Neural progenitor cell (in vitro differentiated cells): Measurements from ENCODE around the gene PPP2R2C. TPM values are rescaled to one million over a fixed set of nuclear protein-coding genes. Genes with fewer than 3 reads are reported as not detected.

Experiments used
- DNase-seq: peaks from one replicate; pipeline ENCODE4 v3.0.0-alpha.2; 2016; ENCODE audit warnings: low spot score
- H2AFZ ChIP-seq: fragments of 200-600 bp; sonication (generic); replicated peaks from 2 replicates; pipeline ENCODE4 v1.6.1; 2016; ENCODE audit warnings: antibody characterized with exemption
- H3F3A ChIP-seq: fragments of 200-600 bp; sonication (generic); 2 replicates; pipeline ENCODE4 v1.6.1; 2016; ENCODE audit warnings: antibody characterized with exemption, low read depth
- H3K27ac ChIP-seq: fragments of 200-600 bp; sonication (generic); 2 replicates; pipeline ENCODE4 v1.5.1; 2016; ENCODE audit warnings: mild to moderate bottlenecking
- H3K27me3 ChIP-seq: fragments of 200-600 bp; sonication (generic); 2 replicates; pipeline ENCODE4 v1.6.1; 2016; ENCODE audit warnings: mild to moderate bottlenecking, moderate library complexity
- H3K36me3 ChIP-seq: fragments of 200-600 bp; sonication (generic); 2 replicates; pipeline ENCODE4 v1.5.1; 2016
- H3K4me1 ChIP-seq: fragments of 200-600 bp; sonication (generic); 2 replicates; pipeline ENCODE4 v1.6.1; 2016; ENCODE audit warnings: mixed run types
- H3K4me2 ChIP-seq: fragments of 200-600 bp; sonication (generic); 2 replicates; pipeline ENCODE4 v1.6.1; 2016
- H3K4me3 ChIP-seq: fragments of 200-600 bp; sonication (generic); 2 replicates; pipeline ENCODE4 v1.5.1; 2016
- H3K79me2 ChIP-seq: fragments of 200-600 bp; sonication (generic); 2 replicates; pipeline ENCODE4 v1.6.1; 2016; ENCODE audit warnings: low read depth
- H3K9ac ChIP-seq: fragments of 200-600 bp; sonication (generic); 2 replicates; pipeline ENCODE4 v1.6.1; 2016
- H3K9me3 ChIP-seq: fragments of 200-600 bp; sonication (generic); 2 replicates; pipeline ENCODE4 v1.5.1; 2016; ENCODE audit warnings: low read depth
- H4K20me1 ChIP-seq: fragments of 200-600 bp; sonication (generic); 2 replicates; pipeline ENCODE4 v1.6.1; 2016; ENCODE audit warnings: low read depth
- H3K27ac Mint-ChIP-seq: 3 replicates; pipeline ENCODE4 v1.8.0; 2021; ENCODE audit warnings: mixed read lengths
- H3K27me3 Mint-ChIP-seq: 2 replicates; pipeline ENCODE4 v1.8.0; 2022; ENCODE audit warnings: low read depth, mild to moderate bottlenecking, inconsistent platforms, moderate library complexity, mixed read lengths; ENCODE audit not compliant: insufficient read depth
- H3K36me3 Mint-ChIP-seq: 3 replicates; pipeline ENCODE4 v1.8.0; 2021; ENCODE audit warnings: mixed read lengths
- H3K4me1 Mint-ChIP-seq: 3 replicates; pipeline ENCODE4 v1.8.0; 2021; ENCODE audit warnings: mixed read lengths
- H3K4me3 Mint-ChIP-seq: 3 replicates; pipeline ENCODE4 v1.8.0; 2021; ENCODE audit warnings: mild to moderate bottlenecking, moderate library complexity, mixed read lengths
- H3K9me3 Mint-ChIP-seq: 3 replicates; pipeline ENCODE4 v1.8.0; 2020; ENCODE audit warnings: mixed read lengths
- CTCF ChIP-seq: fragments of 200-600 bp; sonication (generic); IDR thresholded peaks from 2 replicates; pipeline ENCODE4 v1.5.1; 2017; ENCODE audit warnings: antibody characterized with exemption, mild to moderate bottlenecking
- EZH2 ChIP-seq: fragments of 200-600 bp; sonication (generic); IDR thresholded peaks from 2 replicates; pipeline ENCODE4 v1.6.1; 2017; ENCODE audit warnings: antibody characterized with exemption, mild to moderate bottlenecking, moderate library complexity
- EZH2phosphoT487 ChIP-seq: fragments of 200-600 bp; sonication (generic); IDR thresholded peaks from 2 replicates; pipeline ENCODE4 v1.6.1; 2017; ENCODE audit warnings: antibody characterized with exemption
- total RNA-seq: library from RNA; depleted of rRNA; stranded (reverse); fragments of >200 nt; gene quantifications from 2 replicates; pipeline ENCODE4 v1.2.3, GENCODE V29; 2015; ENCODE audit warnings: low replicate concordance

PPP2R2C gene
- total RNA-seq, 1 donor from 2014 or later: 3.5 TPM

- Histone ChIP-seq H3F3A (no peaks in the 10 kb centered on the region), H2AFZ (no peak overlapping the region), H3K27ac (no peak overlapping the region), H3K4me3 (no peak overlapping the region), H3K4me2 (no peak overlapping the region), H3K9me3 (peaks cover 7% of the 10 kb centered on the region), H3K4me1 (no peaks in the 10 kb centered on the region), H3K9ac (no peak overlapping the region), H4K20me1 (no peaks in the 10 kb centered on the region), H3K27me3 (no peaks in the 10 kb centered on the region), H3K79me2 (no peaks in the 10 kb centered on the region), H3K36me3 (no peaks in the 10 kb centered on the region)
- Mint-ChIP-seq H3K27me3 (peaks cover 18% of the 10 kb centered on the region), H3K36me3 (no peaks in the 10 kb centered on the region), H3K4me1 (no peaks in the 10 kb centered on the region), H3K9me3 (peaks cover 24% of the 10 kb centered on the region), H3K27ac (no peak overlapping the region), H3K4me3 (no peak overlapping the region)
- no peak for DNase-seq
- TF ChIP-seq EZH2phosphoT487: no peak
- no peak for TF ChIP-seq EZH2
- TF ChIP-seq CTCF: no peak
Observed at GRCh38 chr4:6501171-6501570, 28.8 kb upstream of the PPP2R2C start.

GRCh38 chr4:6500481-6501140, 28.2 kb upstream of the PPP2R2C start:
- TF ChIP-seq EZH2 (no peak), CTCF (no peak), EZH2phosphoT487 (no peak)

GRCh38 chr4:6499238-6499600, 26.8 kb upstream of the PPP2R2C start:
- Histone ChIP-seq H3K4me1 (no peaks in the 10 kb centered on the region), H3F3A (no peaks in the 10 kb centered on the region), H3K27ac (no peak overlapping the region), H3K9me3 (no peaks in the 10 kb centered on the region), H3K4me2 (no peak overlapping the region), H3K79me2 (no peaks in the 10 kb centered on the region), H3K36me3 (no peaks in the 10 kb centered on the region), H2AFZ (no peak overlapping the region), H3K4me3 (no peak overlapping the region), H3K27me3 (no peaks in the 10 kb centered on the region), H3K9ac (no peak overlapping the region), H4K20me1 (no peaks in the 10 kb centered on the region)
- no peak for TF ChIP-seq EZH2
- peaks cover 9% of the 10 kb centered on the region for H3K9me3 Mint-ChIP-seq
- no peak for DNase-seq
- no peak overlapping the region for H3K27ac Mint-ChIP-seq
- H3K4me1 Mint-ChIP-seq: peaks cover 2% of the 10 kb centered on the region
- H3K36me3 Mint-ChIP-seq: no peaks in the 10 kb centered on the region
- H3K4me3 Mint-ChIP-seq: no peak overlapping the region
- H3K27me3 Mint-ChIP-seq: peaks cover 17% of the 10 kb centered on the region

More at GRCh38 chr4:6500481-6501140, 28.2 kb upstream of the PPP2R2C start:
- Mint-ChIP-seq H3K27me3 (peaks cover 19% of the 10 kb centered on the region), H3K27ac (no peak overlapping the region), H3K36me3 (no peaks in the 10 kb centered on the region), H3K9me3 (peaks cover 20% of the 10 kb centered on the region), H3K4me1 (no peaks in the 10 kb centered on the region), H3K4me3 (no peak overlapping the region)
- DNase-seq: no peak
- no peaks in the 10 kb centered on the region for H3K4me1 ChIP-seq
- no peak overlapping the region for H3K9ac ChIP-seq
- no peaks in the 10 kb centered on the region for H3K79me2 ChIP-seq
- peaks cover 7% of the 10 kb centered on the region for H3K9me3 ChIP-seq
- H3K4me2 ChIP-seq: no peak overlapping the region
- H3K4me3 ChIP-seq: no peak overlapping the region
- H3F3A ChIP-seq: no peaks in the 10 kb centered on the region
- no peaks in the 10 kb centered on the region for H3K36me3 ChIP-seq
- no peaks in the 10 kb centered on the region for H4K20me1 ChIP-seq
- no peak overlapping the region for H2AFZ ChIP-seq
- H3K27me3 ChIP-seq: no peaks in the 10 kb centered on the region
- no peak overlapping the region for H3K27ac ChIP-seq

GRCh38 chr4:6498511-6499237, 26.3 kb upstream of the PPP2R2C start:
- H3K27ac Mint-ChIP-seq: no peak overlapping the region
- peaks cover 3% of the 10 kb centered on the region for H3K4me1 ChIP-seq
- H3K4me3 Mint-ChIP-seq: no peak overlapping the region
- H3K9ac ChIP-seq: no peak overlapping the region
- H3K4me2 ChIP-seq: no peak overlapping the region
- no peak overlapping the region for H2AFZ ChIP-seq
- no peaks in the 10 kb centered on the region for H3K27me3 ChIP-seq
- no peak overlapping the region for H3K4me3 ChIP-seq
- TF ChIP-seq EZH2phosphoT487 (no peak), CTCF (no peak), EZH2 (no peak)
- DNase-seq: no peak
- no peaks in the 10 kb centered on the region for H3K79me2 ChIP-seq
- no peaks in the 10 kb centered on the region for H4K20me1 ChIP-seq
- peaks cover 18% of the 10 kb centered on the region for H3K27me3 Mint-ChIP-seq
- H3K36me3 ChIP-seq: no peaks in the 10 kb centered on the region
- peaks cover 7% of the 10 kb centered on the region for H3K4me1 Mint-ChIP-seq
- H3K9me3 ChIP-seq: no peaks in the 10 kb centered on the region
- H3K27ac ChIP-seq: no peak overlapping the region
- no peaks in the 10 kb centered on the region for H3F3A ChIP-seq
- no peaks in the 10 kb centered on the region for H3K36me3 Mint-ChIP-seq
- H3K9me3 Mint-ChIP-seq: peaks cover 4% of the 10 kb centered on the region
